Stimulated activated naive CD8-positive, alpha-beta T cell treated with anti-CD3 and anti-CD28 coated beads, Interleukin-15, Interleukin-2, amounts not matched to agents 100 U/mL and 50 U/mL, for 24 hours (primary cell): ENCODE measurements around the gene PTPRN2.
A peak's percentile ranks its signal among the peaks of the same experiment; 100 is the strongest.
"Not testable (repeated sequence)": the region's sequence is repeated elsewhere in the genome, so short reads cannot be mapped to it uniquely, and the experiment has no call there.

Source experiments
- ATAC-seq: fragments of 150-1000 bp; cut with Tn5 transposase; one replicate; pipeline ENCODE4 v1.10.0; 2021
- DNase-seq: peaks from one replicate; pipeline ENCODE4 v3.0.0; 2021

Gene PTPRN2

DNA sequence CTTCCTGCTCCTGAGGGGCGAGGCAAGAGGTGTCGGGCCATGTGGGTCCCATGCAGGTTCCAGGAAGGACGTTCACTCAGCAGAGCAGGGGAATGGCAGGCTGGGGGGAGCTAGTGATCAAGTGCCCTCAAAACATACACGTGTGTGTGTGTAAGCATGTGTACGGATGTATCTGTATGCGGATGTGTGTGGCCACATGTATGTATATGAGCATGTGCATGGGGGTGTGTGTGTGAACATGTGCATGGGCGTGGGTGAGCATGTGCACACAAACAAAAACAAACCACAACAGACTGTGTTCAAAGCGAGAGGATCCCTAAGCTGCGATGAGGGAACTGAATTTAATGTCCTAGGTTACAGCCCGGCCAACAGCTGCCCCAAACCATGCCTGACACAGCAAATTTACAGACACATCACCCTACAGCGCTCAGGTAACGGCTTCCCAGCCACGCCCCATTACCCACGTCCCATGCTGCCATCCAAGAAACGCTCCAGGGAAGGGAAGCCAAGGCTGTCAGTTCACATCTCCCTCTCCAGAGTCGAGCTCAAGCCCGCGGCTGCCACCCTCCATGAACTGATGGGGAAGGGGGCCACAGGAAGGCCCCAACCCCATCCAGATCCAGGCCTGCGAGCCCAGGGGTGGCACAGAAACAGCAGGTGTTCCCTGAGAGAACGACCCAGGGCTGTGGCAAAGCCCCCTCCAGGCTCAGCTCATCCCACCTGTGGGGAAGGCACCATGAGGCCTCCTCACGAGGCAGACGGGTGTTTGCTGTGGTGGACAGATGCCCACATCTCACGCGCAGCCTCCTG, 56.6 kb downstream of the PTPRN2 start:
- no peak for ATAC-seq
- no peak for DNase-seq

DNA sequence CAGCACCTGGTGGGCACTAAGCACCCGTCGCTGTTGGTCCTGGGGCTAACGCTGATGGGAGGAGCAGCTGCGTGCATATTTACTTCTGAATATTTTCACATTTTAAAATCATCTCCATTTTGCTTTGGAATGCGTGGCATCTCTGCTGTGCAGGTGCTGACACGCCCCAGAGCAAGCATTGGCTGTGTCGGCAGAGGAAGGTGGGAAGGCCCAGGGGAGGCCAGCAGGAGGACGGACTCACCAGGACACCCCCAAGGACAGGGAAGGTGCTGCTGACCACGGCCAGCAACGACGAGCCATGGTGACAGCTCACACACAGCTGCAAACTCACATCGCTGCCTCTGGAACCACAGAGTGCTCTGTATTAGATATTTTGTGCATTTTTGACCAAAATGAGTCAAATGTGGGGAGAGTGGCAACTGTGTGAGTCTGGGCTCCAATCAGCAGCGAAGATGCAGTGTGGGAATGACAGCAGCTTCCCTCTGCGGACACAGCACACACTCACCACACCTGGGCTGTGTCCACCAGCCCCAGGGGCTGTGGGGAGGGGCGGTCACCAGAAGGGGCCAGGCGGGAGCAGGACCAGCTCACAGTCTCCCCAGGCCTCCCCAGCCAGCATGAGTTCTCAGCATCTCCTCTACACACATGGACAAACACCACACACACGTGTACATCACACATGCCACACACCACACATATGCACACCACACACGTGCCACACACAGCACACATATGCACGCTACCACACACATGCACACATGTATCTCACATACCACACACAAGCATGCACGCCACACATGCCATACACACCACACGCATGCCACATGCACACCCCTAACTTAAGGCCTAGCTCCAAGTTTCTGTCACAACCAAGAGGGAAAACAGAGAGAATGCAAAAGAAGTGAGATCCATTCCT, 58.2 kb downstream of the PTPRN2 start:
- DNase-seq, result no peak
- ATAC-seq, result no peak

DNA sequence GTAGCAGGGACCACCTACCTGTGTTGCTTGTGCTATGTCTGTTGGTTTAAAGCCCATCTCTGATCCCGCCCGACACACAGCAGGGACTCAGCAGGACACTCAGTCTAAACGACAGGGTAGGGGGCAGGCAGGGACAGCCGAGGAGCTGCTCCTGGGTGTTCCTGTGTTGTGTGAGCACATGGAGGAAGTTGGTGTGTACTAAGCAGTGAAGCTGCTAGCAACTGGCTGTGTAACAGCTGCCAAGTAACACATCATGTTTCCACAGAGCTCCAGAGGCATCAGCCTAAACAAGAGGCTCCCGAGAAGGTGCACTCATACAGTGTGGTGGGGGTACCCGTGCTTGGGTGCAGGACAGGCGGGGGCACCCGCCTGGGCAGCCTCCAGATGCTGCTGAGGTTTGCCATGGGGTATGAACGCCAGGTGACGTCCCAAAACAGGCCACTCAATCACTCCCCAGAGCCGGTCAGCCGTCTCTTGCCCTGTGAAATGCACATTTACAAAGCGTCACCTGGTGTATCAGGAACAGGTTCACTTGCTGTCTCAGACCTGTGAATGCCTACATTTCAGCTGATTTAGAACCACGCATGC, 59.6 kb downstream of the PTPRN2 start:
- ATAC-seq, result no peak
- no peak for DNase-seq

DNA sequence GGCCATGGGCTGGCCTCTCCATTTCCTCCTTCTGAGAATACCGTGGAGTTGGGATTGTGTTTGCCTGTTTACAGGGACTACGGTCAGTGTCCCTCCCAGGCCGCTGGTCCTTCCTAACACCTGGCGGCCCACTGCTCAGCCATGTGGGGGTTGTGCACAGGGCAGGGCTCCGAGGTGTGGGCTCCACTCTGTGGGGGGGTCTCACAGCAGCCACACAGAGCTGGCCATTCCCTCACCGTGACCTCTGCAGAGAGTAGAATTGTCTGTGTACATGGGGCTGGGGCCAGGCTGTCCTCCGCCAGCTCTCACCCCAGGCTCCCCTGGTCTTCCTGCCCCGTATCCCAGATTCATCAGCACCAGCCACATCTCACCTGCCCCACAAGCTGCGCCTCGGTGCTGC, 60.1 kb downstream of the PTPRN2 start:
- DNase-seq (no peak), ATAC-seq (no peak)

DNA sequence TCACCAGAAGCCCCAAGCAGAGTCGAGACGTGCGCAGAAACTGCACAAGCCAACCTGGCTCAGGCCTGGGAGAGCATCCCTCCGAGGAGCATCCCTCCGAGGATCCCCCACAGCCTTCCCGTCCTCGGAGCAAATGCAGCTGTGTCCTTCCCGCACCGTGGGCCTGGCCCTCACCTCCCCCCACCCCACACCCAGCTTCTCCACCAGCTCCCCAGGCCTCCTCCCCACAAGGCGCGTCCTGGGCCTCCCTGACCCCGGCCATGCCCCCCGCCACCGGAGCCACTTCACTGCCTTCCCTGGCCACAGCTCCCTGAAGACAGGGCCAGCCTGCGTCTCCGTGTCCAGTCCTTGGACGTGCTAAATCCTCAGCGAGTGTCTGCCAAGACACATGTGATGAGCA, 60.6 kb downstream of the PTPRN2 start:
- no peak for DNase-seq
- ATAC-seq, result no peak

DNA sequence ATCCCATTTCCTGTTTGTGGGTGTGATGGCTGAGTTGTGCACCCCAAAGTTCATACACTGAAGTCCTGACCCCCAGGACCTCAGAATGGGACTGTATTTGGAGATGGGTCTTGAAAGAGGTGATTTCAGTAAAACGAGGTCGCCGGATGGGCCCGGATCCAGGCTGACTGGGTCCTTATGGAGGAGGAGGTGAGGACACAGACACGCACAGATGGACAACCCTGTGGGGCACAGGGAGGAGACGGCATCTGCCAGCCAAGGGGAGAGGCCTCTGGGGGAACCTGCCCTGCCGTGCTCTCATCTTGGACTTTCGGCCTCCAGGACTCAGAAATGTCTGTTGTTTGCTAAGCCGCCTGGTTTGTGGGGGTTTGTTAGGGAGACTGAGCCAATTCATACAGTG, 61.1 kb downstream of the PTPRN2 start:
- no peak for DNase-seq
- ATAC-seq, result no peak

DNA sequence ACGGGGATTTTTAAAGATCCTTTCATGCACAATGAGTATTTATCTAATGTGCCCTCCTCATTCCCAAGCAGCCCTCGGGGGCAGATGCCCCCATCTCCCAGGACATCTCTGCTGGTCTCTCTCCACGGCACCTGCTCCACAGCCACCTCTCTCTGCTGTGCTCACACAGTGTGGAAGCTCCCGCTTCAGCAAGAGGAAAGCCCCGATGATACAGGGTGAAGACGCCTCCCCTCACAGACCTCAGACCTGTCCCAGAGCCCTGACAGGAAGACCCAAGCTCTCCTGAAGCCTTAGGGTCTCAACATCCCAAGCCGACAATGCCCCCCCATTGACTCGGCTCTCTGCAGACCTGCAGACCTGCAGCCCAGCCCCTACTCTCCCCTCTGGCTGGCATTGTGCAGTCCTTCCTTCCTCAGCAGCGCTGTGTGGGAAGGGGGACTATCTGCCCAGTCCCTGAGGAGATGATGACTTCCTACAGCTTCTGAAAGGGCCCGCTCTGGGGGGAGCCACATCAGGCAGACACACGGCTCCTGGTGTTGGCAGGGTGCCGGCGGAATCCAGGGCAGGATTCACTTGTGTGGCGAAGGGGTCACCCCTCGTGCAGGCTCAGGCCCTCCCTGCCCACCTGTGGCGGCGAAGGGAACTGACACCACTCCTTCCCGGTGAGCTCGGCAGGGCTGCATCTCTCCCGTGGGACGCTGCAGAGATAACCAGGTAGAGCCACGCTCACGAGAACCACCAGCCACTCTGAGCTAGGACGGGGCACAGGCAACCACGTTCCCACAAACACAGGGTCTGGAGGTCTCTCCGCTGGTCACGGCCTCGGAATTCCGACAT, 61.8 kb downstream of the PTPRN2 start:
- DNase-seq, result no peak
- no peak for ATAC-seq

DNA sequence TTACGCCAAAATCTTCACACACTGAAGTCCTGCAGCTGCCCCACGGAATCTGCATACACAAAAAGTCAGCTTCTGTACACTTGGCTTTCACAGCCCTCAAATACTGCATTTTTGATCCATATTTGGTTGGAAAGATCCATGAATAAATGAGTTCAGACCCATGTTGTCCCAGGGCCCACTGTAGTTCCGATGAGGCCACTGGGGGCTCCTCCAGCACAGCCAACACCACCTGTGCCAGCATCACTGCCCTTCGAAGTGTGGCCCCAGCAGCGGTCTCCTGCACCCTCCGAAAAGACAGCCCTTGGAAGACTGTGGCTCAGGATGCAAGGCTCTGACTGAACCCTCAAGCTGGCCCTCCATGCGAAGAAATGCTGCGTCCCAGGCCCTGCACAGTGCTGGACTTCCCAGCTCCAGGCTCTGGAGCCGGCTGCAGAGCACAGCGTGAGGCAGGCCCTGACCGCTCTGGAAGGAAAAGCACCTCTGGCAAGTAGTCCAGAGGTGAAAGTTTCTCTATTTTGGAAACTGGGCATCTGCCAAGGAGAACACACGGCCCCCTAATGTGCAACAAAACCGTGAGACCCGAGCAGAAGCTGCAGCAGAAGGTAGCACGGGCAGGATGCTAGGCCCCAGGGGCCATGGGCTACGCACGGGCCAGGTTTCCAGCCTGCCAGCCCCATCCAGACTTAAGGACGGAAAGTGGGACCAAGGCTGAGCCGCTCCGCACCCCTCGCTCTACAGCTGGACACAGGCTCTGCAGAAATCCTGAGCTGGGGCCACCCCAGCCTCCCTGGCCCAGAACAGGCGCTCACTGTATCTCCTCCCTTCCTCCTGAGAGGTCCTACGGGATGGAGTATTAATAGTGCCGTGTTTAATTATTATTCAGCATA, 62.6 kb downstream of the PTPRN2 start:
- no peak for DNase-seq
- peak; percentile 37 for ATAC-seq

DNA sequence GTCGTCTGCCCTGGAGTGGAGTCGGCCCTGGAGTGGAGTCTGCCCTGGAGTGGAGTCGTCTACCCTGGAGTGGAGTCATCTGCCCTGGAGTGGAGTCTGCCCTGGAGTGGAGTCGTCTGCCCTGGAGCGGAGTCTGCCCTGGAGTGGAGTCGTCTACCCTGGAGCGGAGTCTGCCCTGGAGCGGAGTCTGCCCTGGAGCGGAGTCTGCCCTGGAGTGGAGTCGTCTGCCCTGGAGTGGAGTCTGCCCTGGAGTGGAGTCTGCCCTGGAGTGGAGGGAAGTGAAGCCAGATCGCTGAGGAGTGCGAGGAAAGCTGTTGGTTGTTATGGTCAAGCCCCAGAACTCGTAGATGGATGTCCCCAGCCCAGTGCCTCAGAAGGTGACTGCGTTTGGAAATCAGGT, 63.3 kb downstream of the PTPRN2 start:
- DNase-seq, ATAC-seq: not testable (repeated sequence)

DNA sequence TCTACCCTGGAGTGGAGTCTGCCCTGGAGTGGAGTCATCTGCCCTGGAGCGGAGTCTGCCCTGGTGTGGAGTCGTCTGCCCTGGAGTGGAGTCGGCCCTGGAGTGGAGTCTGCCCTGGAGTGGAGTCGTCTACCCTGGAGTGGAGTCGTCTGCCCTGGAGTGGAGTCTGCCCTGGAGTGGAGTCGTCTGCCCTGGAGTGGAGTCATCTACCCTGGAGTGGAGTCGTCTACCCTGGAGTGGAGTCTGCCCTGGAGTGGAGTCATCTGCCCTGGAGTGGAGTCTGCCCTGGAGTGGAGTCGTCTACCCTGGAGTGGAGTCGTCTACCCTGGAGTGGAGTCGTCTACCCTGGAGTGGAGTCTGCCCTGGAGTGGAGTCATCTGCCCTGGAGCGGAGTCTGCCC, 63.7 kb downstream of the PTPRN2 start:
- not testable (repeated sequence) for ATAC-seq, DNase-seq

DNA sequence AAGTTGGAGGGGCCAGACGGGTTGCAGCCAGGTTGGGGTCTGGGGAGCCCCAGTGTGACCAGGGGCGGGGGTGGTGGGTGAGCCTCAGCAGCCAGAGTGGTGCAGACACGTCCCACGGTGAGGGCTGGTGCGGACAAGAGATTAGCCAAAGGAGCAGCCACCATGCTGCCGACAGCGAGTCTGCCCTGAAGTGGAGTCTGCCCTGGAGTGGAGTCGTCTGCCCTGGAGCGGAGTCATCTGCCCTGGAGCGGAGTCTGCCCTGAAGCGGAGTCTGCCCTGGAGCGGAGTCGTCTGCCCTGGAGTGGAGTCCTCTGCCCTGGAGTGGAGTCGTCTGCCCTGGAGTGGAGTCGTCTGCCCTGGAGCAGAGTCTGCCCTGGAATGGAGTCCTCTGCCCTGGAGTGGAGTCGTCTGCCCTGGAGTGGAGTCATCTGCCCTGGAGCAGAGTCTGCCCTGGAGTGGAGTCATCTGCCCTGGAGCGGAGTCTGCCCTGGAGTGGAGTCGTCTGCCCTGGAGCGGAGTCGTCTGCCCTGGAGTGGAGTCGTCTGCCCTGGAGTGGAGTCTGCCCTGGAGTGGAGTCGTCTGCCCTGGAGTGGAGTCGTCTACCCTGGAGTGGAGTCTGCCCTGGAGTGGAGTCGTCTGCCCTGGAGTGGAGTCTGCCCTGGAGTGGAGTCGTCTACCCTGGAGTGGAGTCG, 64.3 kb downstream of the PTPRN2 start:
- ATAC-seq, DNase-seq: not testable (repeated sequence)

DNA sequence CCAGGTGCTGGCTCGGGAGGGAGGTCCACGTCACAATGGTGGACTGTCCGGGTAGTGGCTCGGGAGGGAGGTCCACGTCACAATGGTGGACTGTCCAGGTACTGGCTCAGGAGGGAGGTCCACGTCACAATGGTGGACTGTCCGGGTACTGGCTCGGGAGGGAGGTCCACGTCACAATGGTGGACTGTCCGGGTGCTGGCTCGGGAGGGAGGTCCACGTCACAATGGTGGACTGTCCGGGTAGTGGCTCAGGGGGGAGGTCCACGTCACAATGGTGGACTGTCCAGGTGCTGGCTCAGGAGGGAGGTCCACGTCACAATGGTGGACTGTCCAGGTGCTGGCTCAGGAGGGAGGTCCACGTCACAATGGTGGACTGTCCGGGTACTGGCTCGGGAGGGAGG, 65.8 kb downstream of the PTPRN2 start:
- DNase-seq, ATAC-seq: not testable (repeated sequence)

DNA sequence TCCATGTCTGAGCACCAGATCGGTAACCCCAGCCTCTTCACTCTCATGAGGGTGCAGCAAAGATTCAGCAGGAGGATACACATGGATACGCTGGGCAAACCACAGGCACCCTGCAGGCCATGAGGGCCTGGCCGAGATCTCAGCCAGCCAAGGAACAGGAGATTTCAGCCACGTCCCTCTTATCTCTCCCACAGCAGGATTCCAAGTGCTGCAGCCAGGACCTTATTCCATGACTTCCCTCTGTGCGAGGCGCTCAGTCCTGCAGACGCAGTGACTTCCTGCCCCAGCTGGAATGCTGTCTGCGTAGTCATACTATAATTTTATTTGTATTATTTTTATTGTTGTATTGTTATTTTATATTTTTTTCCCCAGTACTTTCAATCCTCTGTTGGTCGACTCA, 66.8 kb downstream of the PTPRN2 start:
- DNase-seq (no peak), ATAC-seq (no peak)

DNA sequence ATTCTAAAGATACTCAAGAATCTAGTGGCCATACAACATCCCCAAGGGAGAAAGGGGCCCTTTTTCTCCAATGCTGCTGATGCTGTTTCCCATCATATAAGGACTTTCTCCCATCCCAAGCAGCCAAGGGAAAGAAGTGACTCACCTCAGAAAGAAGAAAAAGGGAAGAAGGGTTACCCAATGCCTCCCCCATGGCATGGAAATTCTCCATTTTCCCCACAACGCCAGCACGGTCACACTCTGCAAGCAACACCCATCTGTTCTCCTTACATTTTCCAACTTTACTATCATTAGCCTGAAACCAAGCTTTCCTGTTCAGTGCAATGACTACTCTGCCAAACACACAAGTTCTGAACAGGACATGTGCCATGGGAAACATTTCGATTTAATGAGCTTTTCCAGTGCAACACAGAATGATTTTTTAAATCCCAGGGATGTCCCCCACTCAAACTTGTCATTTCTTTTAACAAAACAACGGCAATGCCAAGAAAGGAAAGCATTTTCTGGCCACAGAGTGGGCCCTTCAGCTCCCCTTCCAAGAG, 67.9 kb downstream of the PTPRN2 start:
- ATAC-seq, result no peak
- no peak for DNase-seq

DNA sequence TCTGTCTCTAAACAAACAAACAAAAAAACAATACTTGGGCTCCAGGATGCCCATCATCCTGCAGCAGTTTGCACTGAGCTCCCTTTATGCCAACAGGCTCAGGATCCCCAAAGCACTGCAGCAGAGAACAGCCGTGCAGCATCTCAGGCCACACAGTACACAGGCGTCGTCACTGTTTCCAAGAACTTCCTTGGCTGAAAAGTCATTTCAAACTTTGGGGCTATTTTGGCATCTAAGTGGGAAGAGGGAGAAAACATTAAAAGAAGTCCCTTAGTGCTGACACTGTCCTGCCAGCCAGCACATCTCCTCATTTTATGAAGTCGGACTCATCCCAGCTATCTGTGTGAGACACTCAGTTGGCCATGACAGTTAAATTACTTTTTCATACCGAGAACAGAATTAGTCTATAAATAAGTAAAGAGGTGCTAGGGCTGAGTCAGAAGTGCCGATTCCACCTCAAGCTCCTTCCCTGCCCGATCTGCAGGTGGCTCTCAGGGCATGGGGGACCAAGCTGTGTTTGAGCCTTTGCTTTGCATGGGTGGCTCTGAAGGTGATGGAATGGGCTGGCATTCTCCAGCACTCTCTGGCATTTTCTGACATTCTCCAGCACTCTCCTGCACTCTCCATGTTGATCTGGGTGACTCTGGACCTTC, 68.5 kb downstream of the PTPRN2 start:
- DNase-seq (no peak), ATAC-seq (no peak)

DNA sequence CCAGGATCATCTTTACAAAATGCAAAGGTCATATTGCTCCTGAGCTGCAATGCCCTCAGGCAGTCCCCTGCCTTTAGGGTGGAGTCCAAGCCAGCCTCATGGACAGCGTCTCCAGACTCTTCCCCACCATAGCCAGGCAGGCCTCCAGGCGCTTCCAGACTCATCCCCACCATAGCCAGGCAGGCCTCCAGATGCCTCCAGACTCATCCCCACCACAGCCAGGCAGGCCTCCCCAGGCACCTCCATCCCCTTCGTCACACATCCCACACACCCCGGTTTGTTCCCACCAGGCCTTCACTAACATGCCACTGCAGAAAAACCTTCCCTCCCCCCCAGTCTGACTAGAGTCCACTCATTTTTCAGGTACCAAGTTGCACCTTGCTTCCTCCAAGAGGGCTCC, 70.1 kb downstream of the PTPRN2 start:
- no peak for DNase-seq
- no peak for ATAC-seq

DNA sequence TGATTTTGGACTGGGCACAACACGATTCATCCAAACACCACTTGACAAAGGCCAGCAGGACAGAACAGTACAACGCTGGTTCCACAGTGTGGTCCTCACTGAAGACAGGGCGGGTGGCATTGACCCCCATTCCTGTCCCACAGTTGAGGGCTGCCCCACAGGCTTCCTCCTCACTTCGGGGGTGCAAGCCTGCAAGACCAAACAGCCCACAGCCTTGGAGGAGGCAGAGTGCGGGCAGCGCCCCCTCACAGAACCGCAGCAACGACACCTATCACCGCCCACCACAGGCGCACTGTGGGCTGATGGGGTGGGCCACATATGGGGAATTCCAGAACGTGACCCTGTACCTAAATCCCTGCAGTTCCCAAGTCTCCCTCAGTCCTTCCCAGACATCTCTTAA, 70.6 kb downstream of the PTPRN2 start:
- ATAC-seq (no peak), DNase-seq (no peak)

DNA sequence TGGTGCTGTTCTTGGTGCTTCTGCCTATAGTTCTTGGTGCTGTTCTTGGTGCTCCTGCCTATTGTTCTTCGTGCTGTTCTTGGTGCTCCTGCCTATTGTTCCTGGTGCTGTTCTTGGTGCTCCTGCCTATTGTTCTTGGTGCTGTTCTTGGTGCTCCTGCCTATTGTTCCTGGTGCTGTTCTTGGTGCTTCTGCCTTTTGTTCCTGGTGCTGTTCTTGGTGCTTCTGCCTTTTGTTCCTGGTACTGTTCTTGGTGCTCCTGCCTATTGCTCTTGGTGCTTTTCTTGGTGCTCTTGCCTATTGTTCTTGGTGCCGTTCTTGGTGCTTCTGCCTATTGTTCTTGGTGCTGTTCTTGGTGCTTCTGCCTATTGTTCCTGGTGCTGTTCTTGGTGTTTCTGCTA, 71.1 kb downstream of the PTPRN2 start:
- DNase-seq, result no peak
- ATAC-seq, result no peak

DNA sequence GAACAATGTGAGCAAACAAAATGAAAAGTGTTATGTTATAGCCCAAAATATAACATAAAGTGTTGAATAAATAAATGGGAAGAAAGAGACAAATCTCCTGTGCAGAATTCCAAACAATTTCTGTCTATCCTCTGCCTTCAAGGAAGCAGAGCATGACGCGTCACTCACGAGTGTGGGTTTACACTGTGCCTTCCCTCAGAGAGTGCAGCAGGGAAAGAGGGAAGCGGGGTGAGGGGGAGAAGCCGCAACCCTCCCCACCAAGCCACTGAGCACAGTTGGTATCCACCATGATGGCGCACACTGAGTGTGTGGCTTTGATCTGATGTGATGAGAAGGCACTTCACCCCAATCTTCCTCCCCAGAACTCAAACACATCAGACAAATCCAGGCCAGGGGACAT, 74.8 kb downstream of the PTPRN2 start:
- ATAC-seq (no peak), DNase-seq (no peak)

DNA sequence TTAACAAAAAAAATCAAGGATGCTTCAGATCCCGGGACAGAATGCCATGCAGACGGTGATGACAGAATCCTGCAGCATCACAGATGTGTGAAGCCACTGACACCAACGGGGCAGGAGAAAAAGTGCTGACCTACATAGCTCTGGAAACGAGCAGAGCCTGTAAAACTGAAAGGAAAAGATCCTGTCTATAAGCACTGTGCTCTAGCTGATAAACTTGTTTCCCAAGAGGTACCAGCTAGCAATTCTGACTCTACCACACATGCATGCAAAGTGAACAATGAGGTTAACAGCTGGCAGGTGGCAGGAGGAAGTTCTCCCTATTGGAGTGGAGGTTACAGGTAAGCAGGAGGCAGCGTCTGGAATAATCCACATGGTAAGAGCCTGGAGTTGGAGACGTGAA, 75.6 kb downstream of the PTPRN2 start:
- DNase-seq (no peak), ATAC-seq (no peak)
